HEK293 (cell line): ENCODE results near the gene VPS26B.

Source experiments
- CTCF ChIA-PET: fragments of 350-600 bp; formaldehyde crosslinking; extraction: SDS; loops from one replicate; lab custom pipeline; 2021; ENCODE audit warnings: antibody characterized with exemption; lab: Yijun Ruan, JAX
- POLR2A ChIA-PET: fragments of 300-600 bp; formaldehyde crosslinking; extraction: SDS; loops from one replicate; lab custom pipeline; 2020; ENCODE audit warnings: antibody characterized with exemption, inconsistent platforms; lab: Yijun Ruan, JAX
- H3K27ac ChIP-seq: fragments of 200-500 bp; sonication (Bioruptor generic); 2 replicates; pipeline ENCODE4 v1.5.1; 2014; ENCODE audit warnings: low read depth, low read length, control low read depth, inconsistent platforms; ENCODE audit errors: extremely low read depth
- H3K36me3 ChIP-seq, 2 experiments: fragments of 200-500 bp in 1 of 2; sonication (Bioruptor generic) in 1 of 2; 1 replicate in 1 of 2; 2 replicates in 1 of 2; pipeline ENCODE4 v1.5.1; 2014 to 2017; ENCODE audit warnings: inconsistent platforms in 2 of 2, low read length in 2 of 2; ENCODE audit not compliant: control insufficient read depth in 2 of 2, insufficient read depth in 1 of 2
- H3K4me1 ChIP-seq: fragments of 200-500 bp; sonication (Bioruptor generic); 2 replicates; pipeline ENCODE4 v1.5.1; 2014; ENCODE audit warnings: mild to moderate bottlenecking, low read length, inconsistent platforms; ENCODE audit not compliant: control insufficient read depth, insufficient read depth
- H3K4me3 ChIP-seq: 2 replicates; pipeline ENCODE4 v1.5.1; 2011; ENCODE audit warnings: low read depth, mild to moderate bottlenecking, control low read depth, low read length, moderate library complexity
- H3K9me3 ChIP-seq: fragments of 200-500 bp; sonication (Bioruptor generic); 2 replicates; pipeline ENCODE4 v1.5.1; 2014; ENCODE audit warnings: low read depth, low read length, inconsistent platforms; ENCODE audit not compliant: control insufficient read depth, insufficient read depth
- FEZF1 ChIP-seq: fragments of 450-650 bp; formaldehyde crosslinking; IDR thresholded peaks from 2 replicates; pipeline ENCODE4 v1.5.1; 2016; ENCODE audit warnings: missing biosample characterization, missing genetic modification characterization
- GLIS2 ChIP-seq: fragments of 450-650 bp; formaldehyde crosslinking; IDR thresholded peaks from 2 replicates; pipeline ENCODE4 v1.5.1; 2016; ENCODE audit warnings: missing biosample characterization, missing genetic modification characterization
- HOXC10 ChIP-seq: sonication (generic); formaldehyde crosslinking; IDR thresholded peaks from 2 replicates; pipeline ENCODE4 v1.8.1; 2023; ENCODE audit warnings: mild to moderate bottlenecking, missing genetic modification reagents
- KLF16 ChIP-seq: fragments of 450-650 bp; formaldehyde crosslinking; IDR thresholded peaks from 2 replicates; pipeline ENCODE4 v1.5.1; 2017; ENCODE audit warnings: missing biosample characterization, missing genetic modification characterization
- MZF1 ChIP-seq: fragments of 450-650 bp; formaldehyde crosslinking; IDR thresholded peaks from 2 replicates; pipeline ENCODE4 v1.5.1; 2017; ENCODE audit warnings: missing biosample characterization, missing genetic modification characterization, borderline replicate concordance
- PRDM2 ChIP-seq: fragments of 450-650 bp; formaldehyde crosslinking; IDR thresholded peaks from 2 replicates; pipeline ENCODE4 v1.5.1; 2016; ENCODE audit warnings: missing biosample characterization, missing genetic modification characterization, borderline replicate concordance
- ZBTB44 ChIP-seq: fragments of 450-650 bp; IDR thresholded peaks from 2 replicates; pipeline ENCODE4 v1.5.1; 2018; ENCODE audit warnings: missing biosample characterization, mild to moderate bottlenecking, missing genetic modification characterization
- ZBTB49 ChIP-seq: fragments of 450-650 bp; formaldehyde crosslinking; IDR thresholded peaks from 2 replicates; pipeline ENCODE4 v1.5.1; 2016; ENCODE audit warnings: missing biosample characterization, missing genetic modification characterization, low read depth
- ZNF16 ChIP-seq: fragments of 450-650 bp; formaldehyde crosslinking; IDR thresholded peaks from 2 replicates; pipeline ENCODE4 v1.5.1; 2016; ENCODE audit warnings: low read depth, missing biosample characterization, missing genetic modification characterization
- ZNF214 ChIP-seq: fragments of 450-650 bp; formaldehyde crosslinking; IDR thresholded peaks from 2 replicates; pipeline ENCODE4 v1.5.1; 2017; ENCODE audit warnings: missing biosample characterization, mild to moderate bottlenecking, missing genetic modification characterization, borderline replicate concordance
- ZNF473 ChIP-seq: fragments of 450-650 bp; formaldehyde crosslinking; IDR thresholded peaks from 2 replicates; pipeline ENCODE4 v1.5.1; 2017; ENCODE audit warnings: missing biosample characterization, missing genetic modification characterization
- ZNF596 ChIP-seq: fragments of 450-650 bp; IDR thresholded peaks from 2 replicates; pipeline ENCODE4 v1.5.0; 2018; ENCODE audit warnings: missing biosample characterization, mild to moderate bottlenecking, missing genetic modification characterization, moderate library complexity
- ZNF610 ChIP-seq: fragments of 450-650 bp; formaldehyde crosslinking; IDR thresholded peaks from 2 replicates; pipeline ENCODE4 v1.5.1; 2016; ENCODE audit warnings: missing biosample characterization, missing genetic modification characterization, borderline replicate concordance
- ZNF704 ChIP-seq: fragments of 450-650 bp; formaldehyde crosslinking; IDR thresholded peaks from 2 replicates; pipeline ENCODE4 v1.5.1; 2016; ENCODE audit warnings: missing biosample characterization, missing genetic modification characterization
- ZNF747 ChIP-seq: fragments of 450-650 bp; formaldehyde crosslinking; IDR thresholded peaks from 2 replicates; pipeline ENCODE4 v1.5.1; 2016; ENCODE audit warnings: missing biosample characterization, missing genetic modification characterization
- ZNF843 ChIP-seq: fragments of 450-650 bp; formaldehyde crosslinking; IDR thresholded peaks from 2 replicates; pipeline ENCODE4 v1.5.1; 2016; ENCODE audit warnings: missing biosample characterization, missing genetic modification characterization
- ZSCAN16 ChIP-seq: fragments of 450-650 bp; formaldehyde crosslinking; IDR thresholded peaks from 2 replicates; pipeline ENCODE4 v1.5.1; 2016; ENCODE audit warnings: missing biosample characterization, missing genetic modification characterization

Gene VPS26B

GRCh38 chr11:134290646-134291045 lies 66.2 kb downstream of the VPS26B start (continued):
- TF ChIP-seq ZNF16 (tag by site-specific recombination), result no peak
- TF ChIP-seq ZSCAN16 (tag by site-specific recombination), result no peak
- no peak for TF ChIP-seq KLF16 (tag by site-specific recombination)
- TF ChIP-seq HOXC10 (CRISPR knock-in tag), result no peak
- TF ChIP-seq PRDM2 (tag by site-specific recombination), result no peak
- TF ChIP-seq, all 188 proteins: peak for 0

GRCh38 chr11:134291196-134291595 lies 66.7 kb downstream of the VPS26B start:
- H3K9me3 ChIP-seq, result no peaks in the 10 kb centered on the region
- no peaks in the 10 kb centered on the region for H3K36me3 ChIP-seq
- TF ChIP-seq ZNF843 (tag by site-specific recombination) (no peak), FEZF1 (tag by site-specific recombination) (no peak), ZSCAN16 (tag by site-specific recombination) (no peak)
- ChIA-PET POLR2A (no interaction called here), CTCF (interaction anchor here (0.7 to 0.8 kb wide), 2 partner anchors 17 to 29 kb away, joined by 4 to 5 read pairs; no protein-coding TSS in a partner anchor)
- no peaks in the 10 kb centered on the region for H3K4me1 ChIP-seq
- H3K4me3 ChIP-seq, result no peak overlapping the region
- H3K27ac ChIP-seq, result no peak overlapping the region

- H3K4me3 ChIP-seq, result no peak overlapping the region
- H3K4me1 ChIP-seq, result no peaks in the 10 kb centered on the region
- ChIA-PET CTCF (no interaction called here), POLR2A (no interaction called here)
- TF ChIP-seq ZBTB49 (tag by site-specific recombination), result no peak
- H3K27ac ChIP-seq, result no peak overlapping the region
- no peaks in the 10 kb centered on the region for H3K9me3 ChIP-seq
- no peaks in the 10 kb centered on the region for H3K36me3 ChIP-seq
These were observed 68.2 kb downstream of the VPS26B start for GRCh38 chr11:134292661-134293060.

GRCh38 chr11:134293119-134294113 lies 68.9 kb downstream of the VPS26B start:
- Histone ChIP-seq H3K27ac (no peak overlapping the region), H3K4me3 (no peak overlapping the region), H3K36me3 (no peaks in the 10 kb centered on the region), H3K9me3 (no peaks in the 10 kb centered on the region), H3K4me1 (no peaks in the 10 kb centered on the region)
- CTCF ChIA-PET, result interaction anchor here (0.8 kb wide), 1 partner anchor 18 kb away, joined by 4 read pairs; no protein-coding TSS in a partner anchor
- POLR2A ChIA-PET, result no interaction called here
- TF ChIP-seq ZBTB44 (tag by site-specific recombination) (no peak), ZNF214 (no peak), MZF1 (tag by site-specific recombination) (no peak), ZNF473 (tag by site-specific recombination) (no peak), ZNF596 (tag by site-specific recombination) (no peak), ZNF610 (tag by site-specific recombination) (no peak), ZNF704 (tag by site-specific recombination) (no peak), GLIS2 (no peak), ZNF747 (no peak)
